SHP77 treated with DMSO at 0.1 percent for 48 hours (cell line): Measurements from ENCODE around the gene CEP120.

Source experiments
- DNase-seq: peaks from one replicate; lab custom pipeline; 2025; lab: John Stamatoyannopoulos, UW

CEP120 gene

GRCh38 chr5:123299136-123299535, 124.1 kb downstream of the CEP120 start:
- DNase-seq = no peak

DNA sequence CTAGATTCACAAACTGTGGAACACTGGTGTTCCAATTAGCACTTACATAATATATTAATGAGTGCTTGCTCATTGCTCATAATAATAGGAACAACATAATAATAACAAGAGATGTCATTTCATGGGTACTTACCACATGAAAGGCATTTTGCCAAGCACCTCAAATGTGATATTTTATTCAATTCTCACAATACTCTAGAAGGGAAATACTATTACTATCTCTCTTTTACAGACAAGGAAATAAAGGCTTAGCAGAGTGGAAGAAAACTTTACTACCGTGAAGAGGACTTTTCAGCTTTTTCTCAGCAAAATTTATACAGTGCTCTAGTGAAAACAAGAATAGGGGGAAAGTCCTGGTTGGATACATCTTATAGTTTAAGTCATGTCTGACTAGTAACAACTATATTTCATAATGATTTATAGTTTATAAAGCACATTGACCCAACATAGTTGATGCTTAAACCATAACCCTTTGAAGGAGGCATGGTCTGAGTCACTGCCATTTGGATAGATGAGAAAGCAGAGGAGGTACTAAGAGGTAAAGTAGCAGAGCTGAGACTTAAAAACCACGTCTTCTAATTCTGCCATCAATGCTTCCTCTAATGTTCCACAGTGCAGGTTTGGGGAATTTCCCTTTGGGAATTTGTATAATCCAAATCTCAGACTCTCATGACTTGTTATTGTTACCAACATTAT, 124.7 kb downstream of the CEP120 start:
- DNase-seq = no peak

DNA sequence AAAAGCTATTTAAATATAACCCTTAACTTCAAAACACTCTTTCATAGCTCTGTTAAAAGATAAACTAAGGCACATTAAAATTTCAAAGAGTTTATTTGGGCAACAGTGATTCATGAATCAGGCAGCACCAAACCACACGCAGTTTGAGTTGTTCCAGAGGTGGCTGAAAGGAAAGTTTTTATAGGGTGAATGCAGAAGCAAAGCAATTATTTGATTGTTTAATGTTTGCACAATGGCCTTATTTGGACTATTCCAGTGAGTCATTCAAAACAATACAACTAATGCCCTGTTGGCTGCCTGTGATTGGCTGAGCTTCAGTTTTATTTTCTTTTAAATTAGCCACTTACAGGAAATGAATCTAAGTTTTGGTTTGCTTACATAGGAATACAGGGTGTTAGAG, 125.3 kb downstream of the CEP120 start:
- DNase-seq = no peak

GRCh38 chr5:123297198-123297831, 125.9 kb downstream of the CEP120 start:
- no peak for DNase-seq
